Activated CD4-positive, alpha-beta T cell treated with anti-CD3 and anti-CD28 coated beads, Interleukin-2, amount 10 ng/mL, durations not matched to agents 24 days and 14 days (primary cell): ENCODE results near the gene GART. TPM values are rescaled to one million over a fixed set of nuclear protein-coding genes. Genes with fewer than 3 reads are reported as not detected.
"Not testable (repeated sequence)": the region's sequence is repeated elsewhere in the genome, so short reads cannot be mapped to it uniquely, and the experiment has no call there.

Experiments
- DNase-seq: peaks from one replicate; pipeline ENCODE4 v3.0.0; 2022
- H3K27ac Mint-ChIP-seq: one replicate; pipeline ENCODE4 v1.8.0; 2022; ENCODE audit warnings: mild to moderate bottlenecking, mixed read lengths
- H3K27me3 Mint-ChIP-seq: one replicate; pipeline ENCODE4 v1.8.0; 2022; ENCODE audit warnings: mixed read lengths
- H3K36me3 Mint-ChIP-seq: one replicate; pipeline ENCODE4 v1.8.0; 2022; ENCODE audit warnings: low read depth, mild to moderate bottlenecking, mixed read lengths
- H3K4me1 Mint-ChIP-seq: one replicate; pipeline ENCODE4 v1.8.0; 2021; ENCODE audit warnings: mixed read lengths
- H3K4me3 Mint-ChIP-seq: one replicate; pipeline ENCODE4 v1.8.0; 2022; ENCODE audit warnings: mild to moderate bottlenecking, moderate library complexity, mixed read lengths
- H3K9me3 Mint-ChIP-seq: one replicate; pipeline ENCODE4 v1.8.0; 2021; ENCODE audit warnings: mixed read lengths
- intact Hi-C: fragments of 100-400 bp; cut with micrococcal nuclease; formaldehyde crosslinking; loops from one replicate; pipeline ENCODE4 v1.15.1; 2023
- total RNA-seq: library from RNA; stranded (reverse); gene quantifications from 2 replicates; pipeline ENCODE4 v1.2.3, GENCODE V29; 2022

The GART gene
- total RNA-seq, 1 donor from 2014 or later, result 221 TPM

DNA sequence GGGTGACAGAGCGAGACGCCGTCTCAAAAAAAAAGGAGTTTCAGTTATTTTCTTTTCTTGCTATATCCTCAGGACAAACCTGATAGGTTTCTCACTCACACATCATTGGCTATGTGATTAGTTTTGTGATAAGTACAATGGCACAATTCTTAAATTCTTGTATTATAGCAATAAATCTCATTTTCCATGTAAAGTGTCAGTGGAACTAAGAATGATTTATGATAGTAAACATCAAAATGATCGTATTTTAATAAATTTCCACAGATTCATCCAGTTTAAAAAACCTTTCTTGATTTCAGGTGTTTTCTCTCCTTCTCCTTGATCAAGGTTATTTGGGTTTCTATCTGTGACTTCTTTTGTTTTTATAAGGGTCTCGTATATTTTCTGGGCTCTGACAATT lies 53.9 kb downstream of the GART start:
- H3K4me3 Mint-ChIP-seq, result no peak overlapping the region
- H3K4me1 Mint-ChIP-seq, result peaks cover 10% of the 10 kb centered on the region
- H3K36me3 Mint-ChIP-seq, result no peaks in the 10 kb centered on the region
- intact Hi-C loops, result loop anchor here (10.0 kb wide), 1 partner anchor 713 kb away; the partner anchor contains the start of gene PAXBP1
- H3K9me3 Mint-ChIP-seq, result no peaks in the 10 kb centered on the region
- peaks cover 18% of the 10 kb centered on the region for H3K27me3 Mint-ChIP-seq
- H3K27ac Mint-ChIP-seq, result no peak overlapping the region
- no peak for DNase-seq

DNA sequence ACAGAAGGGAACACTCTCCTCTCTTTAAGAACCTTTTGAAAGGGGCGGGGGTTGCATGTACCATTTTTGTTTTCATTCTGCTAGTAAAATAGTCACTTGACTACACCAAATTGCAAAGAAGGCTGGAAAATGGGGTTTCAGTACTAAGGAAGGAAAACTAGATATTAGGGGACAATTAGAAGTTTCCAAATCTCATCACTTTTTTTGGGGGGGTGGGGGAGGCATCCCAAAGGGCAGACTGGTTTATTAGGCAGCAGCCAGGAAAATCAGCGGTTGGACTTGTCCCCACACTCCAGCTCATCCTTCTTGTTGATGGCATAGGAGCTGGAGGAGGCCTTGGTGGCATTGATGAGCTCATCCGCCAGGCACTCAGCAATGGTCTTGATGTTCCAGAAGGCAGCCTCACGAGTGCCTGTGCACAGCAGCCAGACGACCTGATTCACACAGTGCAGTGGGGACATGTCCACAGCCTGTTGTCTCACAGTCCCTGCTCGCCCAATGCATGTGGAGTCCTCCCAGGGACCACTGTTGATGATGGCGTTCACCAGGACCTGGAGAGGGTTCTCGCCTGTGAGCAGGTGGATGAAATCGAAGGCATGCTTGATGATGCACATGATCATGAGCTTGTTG lies 60.5 kb downstream of the GART start:
- Mint-ChIP-seq H3K27ac (no peak overlapping the region), H3K9me3 (no peaks in the 10 kb centered on the region), H3K27me3 (peaks cover 14% of the 10 kb centered on the region), H3K36me3 (no peaks in the 10 kb centered on the region), H3K4me3 (peak overlapping the region; percentile 93), H3K4me1 (peaks cover 15% of the 10 kb centered on the region)
- DNase-seq, result no peak
- intact Hi-C loops, result loop anchor here (10.0 kb wide), 1 partner anchor 707 kb away; the partner anchor contains the start of gene PAXBP1

DNA sequence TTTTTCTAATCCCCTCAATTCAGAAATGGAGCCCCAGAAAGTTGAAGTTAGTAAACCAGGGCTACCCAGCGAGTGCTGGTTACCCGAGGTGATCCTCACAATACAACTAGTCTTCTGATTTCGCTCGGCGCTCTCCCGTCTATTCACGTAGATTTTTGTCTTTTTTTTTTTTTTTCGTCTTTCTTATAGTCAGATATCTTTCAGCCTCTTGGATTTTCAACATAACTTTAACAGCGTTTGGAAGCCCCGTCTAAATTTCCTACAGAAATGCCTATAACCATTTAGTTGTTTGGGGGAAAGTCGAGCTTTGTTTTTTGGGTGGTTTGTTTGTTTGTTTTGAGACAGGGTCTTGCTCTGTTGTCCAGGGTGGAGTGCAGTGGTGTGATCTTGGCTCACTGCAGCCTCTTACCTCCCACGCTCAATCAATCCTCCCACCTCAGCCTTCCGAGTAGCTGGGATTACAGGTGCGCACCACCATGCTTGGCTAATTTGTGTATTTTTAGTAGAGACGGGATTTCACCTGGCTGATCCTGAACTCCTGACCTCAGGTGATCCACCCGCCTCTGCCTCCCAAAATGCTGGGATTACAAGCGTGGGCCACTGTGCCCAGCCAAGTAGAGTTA lies 61.3 kb downstream of the GART start:
- DNase-seq, result no peak
- H3K4me3 Mint-ChIP-seq, result peak overlapping the region; percentile 93
- peak overlapping the region; percentile 93 for H3K27ac Mint-ChIP-seq
- intact Hi-C loops, result loop anchor here (10.0 kb wide), 1 partner anchor 706 kb away; the partner anchor contains the start of gene PAXBP1
- H3K4me1 Mint-ChIP-seq, result peaks cover 15% of the 10 kb centered on the region
- H3K27me3 Mint-ChIP-seq, result peaks cover 14% of the 10 kb centered on the region
- H3K36me3 Mint-ChIP-seq, result no peaks in the 10 kb centered on the region
- H3K9me3 Mint-ChIP-seq, result no peaks in the 10 kb centered on the region

DNA sequence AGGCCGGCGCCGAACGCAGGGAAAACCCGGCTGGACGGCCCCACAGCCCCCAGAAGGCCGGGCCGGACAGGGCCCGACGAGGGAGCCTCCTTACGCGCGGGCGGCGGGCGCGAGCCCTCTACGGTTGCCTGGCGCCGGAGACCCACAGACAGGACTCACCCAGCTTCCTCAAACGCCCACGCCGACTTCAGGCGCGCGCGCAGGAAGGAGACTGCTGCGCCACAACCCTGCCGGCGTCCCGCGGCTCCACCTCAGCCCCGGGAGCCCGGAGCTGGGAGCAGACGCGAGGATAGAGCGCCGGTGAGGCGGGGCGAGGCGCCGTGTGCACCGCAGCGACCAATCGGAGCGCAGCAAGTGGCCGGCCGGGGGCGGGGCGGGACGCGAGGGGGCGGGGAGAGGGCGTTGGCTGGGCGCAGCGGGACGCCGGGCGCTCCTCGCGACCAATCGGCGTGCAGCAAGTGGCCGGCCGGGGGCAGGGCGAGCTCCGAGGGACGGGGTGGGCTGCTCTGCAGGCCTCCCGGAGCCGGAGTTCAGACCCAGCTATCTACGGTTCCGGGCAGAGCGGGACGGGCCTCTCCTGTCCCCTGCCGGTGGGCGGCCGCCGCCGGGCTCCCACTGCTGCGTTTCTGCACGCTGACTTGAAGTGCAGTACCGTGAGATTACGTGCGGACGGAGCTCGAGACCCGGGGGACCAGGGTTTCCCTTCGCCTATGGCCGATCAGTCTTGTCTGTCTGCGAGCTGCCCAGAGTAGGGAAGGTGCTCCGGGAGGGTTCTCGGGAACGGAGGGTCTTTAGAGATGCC lies 62.0 kb downstream of the GART start, which contains the start of gene TMEM50B:
Gene TMEM50B (minus strand): TSS at position 296 of the 802 bp plus-strand sequence. CDS start 11,089 bp downstream, outside the sequence.
- peak; percentile 98 for DNase-seq
- H3K4me1 Mint-ChIP-seq, result peaks cover 15% of the 10 kb centered on the region
- intact Hi-C loops, result loop anchor here (1.0 to 10.0 kb wide), 7 partner anchors 11 to 867 kb away; partner anchors contain the start of genes CFAP298, CRYZL1, DNAJC28 and GART
- H3K27ac Mint-ChIP-seq, result peak within 1 kb of the TSS; percentile 93
- H3K4me3 Mint-ChIP-seq, result peak within 1 kb of the TSS; percentile 93
- no peaks in the 10 kb centered on the region for H3K36me3 Mint-ChIP-seq
- peaks cover 14% of the 10 kb centered on the region for H3K27me3 Mint-ChIP-seq
- no peaks in the 10 kb centered on the region for H3K9me3 Mint-ChIP-seq

DNA sequence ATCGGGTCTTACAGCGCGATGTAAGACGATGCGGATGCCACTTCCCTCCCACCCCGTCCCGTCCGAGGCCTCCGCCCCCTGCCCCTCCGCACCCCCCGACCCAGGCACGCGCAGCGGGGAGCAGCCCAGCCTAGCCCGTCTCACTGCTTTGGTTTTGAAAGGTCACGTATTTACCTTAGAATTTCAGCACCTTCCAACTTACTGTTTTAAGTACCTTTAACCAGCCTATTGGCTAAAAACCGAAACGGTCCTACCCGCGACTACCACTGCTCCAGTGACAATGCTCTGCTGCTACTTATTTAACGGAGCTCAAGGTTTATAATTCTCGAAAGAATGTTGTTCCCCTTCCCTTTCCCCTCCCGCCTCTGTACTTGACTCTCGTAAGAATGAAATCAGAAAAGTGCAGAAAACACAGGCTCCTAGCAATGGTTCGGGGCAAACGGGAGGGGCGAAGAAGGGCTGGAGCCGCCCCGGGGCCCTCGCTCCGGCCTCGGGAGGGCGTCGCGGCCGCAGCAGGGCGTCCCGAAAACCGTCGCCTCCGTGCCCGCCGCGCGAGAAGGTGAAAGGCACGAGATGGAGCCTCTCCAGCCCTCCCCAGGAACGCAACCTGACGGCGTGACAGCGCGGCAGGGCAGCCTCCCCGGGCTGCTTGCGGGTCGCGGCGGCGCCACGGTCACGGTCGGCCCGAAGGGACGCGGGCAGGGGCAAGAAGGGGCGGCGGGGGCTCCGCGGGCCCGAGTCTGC lies 62.8 kb downstream of the GART start:
- peaks cover 15% of the 10 kb centered on the region for H3K4me1 Mint-ChIP-seq
- intact Hi-C loops, result loop anchor here (1.0 to 5.0 kb wide), 6 partner anchors 12 to 866 kb away; partner anchors contain the start of genes CFAP298, CRYZL1, DNAJC28 and GART

DNA sequence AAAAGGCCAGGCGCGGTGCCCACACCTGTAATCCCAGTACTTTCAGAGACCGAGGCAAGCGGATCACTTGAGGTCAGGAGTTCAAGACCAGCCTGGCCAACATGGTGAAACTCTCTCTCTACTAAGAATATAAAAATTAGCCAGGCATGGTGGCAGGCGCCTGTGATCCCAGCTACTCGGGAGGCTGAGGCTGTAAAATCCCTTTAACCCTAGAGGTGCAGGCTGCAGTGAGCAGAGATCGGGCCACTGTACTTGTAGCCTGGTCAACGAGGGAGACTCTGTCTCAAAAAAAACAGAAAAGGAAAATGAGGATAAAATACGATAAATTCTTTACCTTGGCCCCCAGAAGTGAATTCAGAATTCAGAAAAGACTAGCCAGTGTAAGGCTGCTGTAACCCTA lies 63.7 kb downstream of the GART start:
- no peaks in the 10 kb centered on the region for H3K9me3 Mint-ChIP-seq
- intact Hi-C loops, result loop anchor here (2.0 to 5.0 kb wide), 4 partner anchors 43 to 865 kb away; partner anchors contain the start of genes CFAP298, CRYZL1 and SYNJ1

More for the DNA sequence above, 62.8 kb downstream of the GART start:
- peaks cover 10% of the 10 kb centered on the region for H3K27me3 Mint-ChIP-seq
- H3K36me3 Mint-ChIP-seq, result no peaks in the 10 kb centered on the region
- peak overlapping the region; percentile 83 for H3K27ac Mint-ChIP-seq
- H3K4me3 Mint-ChIP-seq, result peak overlapping the region; percentile 93
- peak; percentile 84 for DNase-seq
- H3K9me3 Mint-ChIP-seq, result no peaks in the 10 kb centered on the region

DNA sequence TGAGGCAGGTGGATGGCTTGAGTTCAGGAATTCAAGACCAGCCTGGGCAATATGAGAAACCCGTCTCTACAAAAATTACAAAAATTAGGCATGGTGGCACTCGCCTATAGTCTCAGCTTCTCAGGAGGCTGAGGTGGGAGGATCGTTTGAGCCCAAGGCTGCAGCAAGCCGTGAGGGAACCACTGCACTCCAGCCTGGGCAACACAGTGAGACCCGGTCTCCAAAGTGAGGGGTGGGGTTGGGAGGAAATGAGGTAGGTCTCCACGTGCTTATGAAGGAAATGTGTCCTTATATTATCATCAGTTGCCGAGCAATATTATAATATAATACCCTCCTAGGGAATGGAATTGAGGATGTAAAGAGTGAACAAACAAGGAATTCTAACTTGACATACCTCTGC lies 64.9 kb downstream of the GART start:
- Mint-ChIP-seq H3K4me3 (peak overlapping the region; percentile 54), H3K36me3 (no peaks in the 10 kb centered on the region), H3K4me1 (peaks cover 15% of the 10 kb centered on the region), H3K27ac (no peak overlapping the region), H3K9me3 (no peaks in the 10 kb centered on the region), H3K27me3 (no peaks in the 10 kb centered on the region)
- intact Hi-C loops, result loop anchor here (5.0 kb wide), 1 partner anchor 750 kb away; the partner anchor contains the start of gene SYNJ1
- no peak for DNase-seq

More for the DNA sequence above, 63.7 kb downstream of the GART start:
- Mint-ChIP-seq H3K27ac (peak overlapping the region; percentile 83), H3K4me3 (peak overlapping the region; percentile 93), H3K27me3 (peaks cover 6% of the 10 kb centered on the region), H3K4me1 (peaks cover 15% of the 10 kb centered on the region), H3K36me3 (no peaks in the 10 kb centered on the region)
- no peak for DNase-seq

DNA sequence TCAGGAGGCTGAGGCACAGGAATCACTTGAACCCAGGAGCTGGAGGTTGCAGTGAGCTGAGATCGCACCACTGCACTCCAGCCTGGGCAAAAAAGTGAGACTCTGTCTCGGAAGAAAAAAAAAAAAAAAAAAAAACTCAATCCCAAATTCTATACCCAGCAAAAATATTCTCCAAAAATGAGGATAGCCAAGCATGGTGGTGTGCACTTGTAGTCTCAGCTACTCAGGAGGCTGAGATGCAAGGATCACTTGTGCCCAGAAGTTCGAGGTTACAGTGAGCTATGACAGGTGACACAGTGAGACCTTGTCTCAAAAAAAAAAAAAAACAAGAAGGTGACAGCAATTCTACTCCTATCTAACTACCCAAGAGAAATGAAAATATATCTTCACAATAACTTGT lies 68.6 kb downstream of the GART start:
- no peak overlapping the region for H3K4me3 Mint-ChIP-seq
- H3K27me3 Mint-ChIP-seq, result no peaks in the 10 kb centered on the region
- peaks cover 2% of the 10 kb centered on the region for H3K4me1 Mint-ChIP-seq
- no peak overlapping the region for H3K27ac Mint-ChIP-seq
- H3K36me3 Mint-ChIP-seq, result no peaks in the 10 kb centered on the region
- H3K9me3 Mint-ChIP-seq, result no peaks in the 10 kb centered on the region
- intact Hi-C loops, result no loop called here
- DNase-seq, result no peak

DNA sequence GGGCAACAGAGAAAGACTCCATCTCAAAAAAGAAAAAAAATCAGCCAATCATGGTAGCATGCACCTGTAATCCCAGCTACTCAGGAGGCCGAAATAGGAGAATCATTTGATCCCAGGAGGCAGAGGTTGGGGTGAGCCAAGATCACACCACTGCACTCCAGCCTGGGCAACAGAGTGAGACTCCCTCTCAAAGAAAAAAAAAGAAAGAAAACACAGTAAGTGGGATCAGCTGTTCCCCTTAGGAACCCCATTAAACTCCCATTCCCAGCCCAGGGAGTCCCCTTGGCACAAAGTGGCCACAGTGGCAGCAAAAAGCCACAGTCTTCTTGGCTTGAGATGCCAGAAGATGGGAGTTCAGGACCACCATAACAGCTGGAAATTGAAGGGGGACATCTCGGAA lies 71.2 kb downstream of the GART start:
- no peaks in the 10 kb centered on the region for H3K36me3 Mint-ChIP-seq
- H3K4me1 Mint-ChIP-seq, result no peaks in the 10 kb centered on the region
- no peaks in the 10 kb centered on the region for H3K9me3 Mint-ChIP-seq
- intact Hi-C loops, result no loop called here
- H3K27ac Mint-ChIP-seq, result no peak overlapping the region
- no peaks in the 10 kb centered on the region for H3K27me3 Mint-ChIP-seq
- H3K4me3 Mint-ChIP-seq, result no peak overlapping the region
- no peak for DNase-seq

DNA sequence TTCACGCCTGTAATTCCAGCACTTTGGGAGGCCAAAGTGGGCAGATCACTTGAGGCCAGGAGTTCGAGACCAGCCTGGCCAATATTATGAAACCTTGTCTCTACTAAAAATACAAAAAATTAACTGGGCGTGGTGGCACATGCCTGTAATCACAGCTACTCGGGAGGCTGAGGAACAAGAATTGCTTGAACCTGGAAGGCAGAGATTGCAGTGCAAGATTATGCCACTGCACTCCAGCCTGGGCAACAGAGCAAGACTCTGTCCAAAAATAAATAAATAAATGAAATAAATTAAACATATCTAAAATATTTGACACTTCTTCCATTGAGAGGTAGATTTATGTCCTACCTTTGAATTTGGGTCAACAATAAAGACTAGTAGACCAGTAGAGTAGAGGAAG lies 72.7 kb downstream of the GART start:
- DNase-seq, H3K27me3 Mint-ChIP-seq, intact Hi-C loops, H3K27ac Mint-ChIP-seq, H3K36me3 Mint-ChIP-seq, H3K4me1 Mint-ChIP-seq, H3K4me3 Mint-ChIP-seq, H3K9me3 Mint-ChIP-seq: not testable (repeated sequence)

DNA sequence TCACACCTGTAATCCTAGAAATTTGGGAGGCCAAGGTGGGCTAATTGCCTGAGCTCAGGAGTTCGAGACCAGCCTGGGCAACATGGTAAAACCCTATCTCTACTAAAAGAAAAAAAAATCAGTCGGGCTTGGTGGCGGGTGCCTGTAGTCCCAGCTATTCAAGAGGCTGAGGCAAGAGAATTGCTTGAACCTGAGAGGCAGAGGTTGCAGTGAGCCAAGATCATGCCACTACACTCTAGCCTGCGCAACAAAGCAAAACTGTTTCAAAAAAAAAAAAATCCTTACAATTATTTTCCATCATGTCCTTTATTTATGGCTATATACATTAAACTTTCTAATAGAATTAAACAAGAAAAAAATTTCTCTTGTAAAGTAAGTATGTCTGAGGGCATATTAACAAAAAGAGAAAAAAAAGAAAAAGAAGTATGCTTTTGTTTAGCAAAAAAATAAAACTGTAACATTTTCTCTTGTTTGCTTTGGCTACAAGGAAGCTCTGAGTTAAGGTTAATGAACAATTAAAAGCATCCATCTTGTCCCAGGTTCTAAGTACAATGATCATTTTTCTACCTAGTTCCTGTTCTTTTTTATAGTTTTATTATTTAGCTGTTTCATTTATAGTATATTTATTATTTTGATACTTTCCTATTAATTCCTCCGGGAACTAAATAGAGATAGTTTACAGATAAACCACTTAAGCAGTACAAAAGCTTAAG lies 80.2 kb downstream of the GART start:
- no peaks in the 10 kb centered on the region for H3K27me3 Mint-ChIP-seq
- no peaks in the 10 kb centered on the region for H3K9me3 Mint-ChIP-seq
- H3K4me1 Mint-ChIP-seq, result no peaks in the 10 kb centered on the region
- peaks cover 12% of the 10 kb centered on the region for H3K36me3 Mint-ChIP-seq
- intact Hi-C loops, result no loop called here
- no peak overlapping the region for H3K4me3 Mint-ChIP-seq
- DNase-seq, result no peak
- H3K27ac Mint-ChIP-seq, result no peak overlapping the region

DNA sequence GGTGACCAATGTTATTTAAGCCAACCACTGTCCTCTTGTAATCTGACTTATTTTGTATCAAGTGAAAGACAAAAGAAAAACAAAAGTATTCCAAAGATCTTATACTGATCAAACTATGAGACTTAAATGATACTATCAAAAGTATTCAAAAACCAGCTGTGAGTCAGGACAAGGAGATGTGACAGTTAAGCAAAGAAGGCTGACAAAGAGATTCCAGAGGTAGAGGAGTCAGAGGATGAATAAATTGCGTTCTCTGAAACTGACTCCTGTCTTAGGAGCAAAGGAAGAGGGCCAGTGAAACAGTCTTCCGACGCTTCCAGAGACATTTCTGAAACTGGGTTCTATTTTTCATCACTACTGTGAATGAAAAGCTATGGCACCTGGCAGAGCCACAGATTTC lies 83.1 kb downstream of the GART start:
- Mint-ChIP-seq H3K4me3 (no peak overlapping the region), H3K27ac (no peak overlapping the region), H3K4me1 (no peaks in the 10 kb centered on the region), H3K36me3 (peaks cover 14% of the 10 kb centered on the region), H3K27me3 (no peaks in the 10 kb centered on the region), H3K9me3 (no peaks in the 10 kb centered on the region)
- intact Hi-C loops, result no loop called here
- DNase-seq, result no peak
